ENCODE results near the gene RBM12. TPM values are rescaled to one million over a fixed set of nuclear protein-coding genes. Genes with fewer than 3 reads are reported as not detected.
A peak's percentile ranks its signal among the peaks of the same experiment; 100 is the strongest.

RBM12 gene
- total RNA-seq, 4 donors from 2014 or later = 31.4 to 43.2 (median 33.9) TPM

- DNase-seq (ENCODE audit: low spot score) (no peak), ATAC-seq (ENCODE audit: low FRiP score) (no peak)
- TF ChIP-seq CTCF (IDR thresholded peaks at IDR 0.05) = no peak
These were observed 37.6 kb downstream of the RBM12 start for GRCh38 chr20:35627121-35627520.

- TF ChIP-seq CTCF (IDR thresholded peaks at IDR 0.05) = no peak
- no peak for DNase-seq (ENCODE audit: low spot score)
These were observed 38.2 kb downstream of the RBM12 start for GRCh38 chr20:35626386-35627001.

GRCh38 chr20:35625584-35626385 lies 38.9 kb downstream of the RBM12 start:
- no peak for ATAC-seq (ENCODE audit: low FRiP score)
- TF ChIP-seq CTCF (IDR thresholded peaks at IDR 0.05) = no peak
- no peak for DNase-seq (ENCODE audit: low spot score)

More at GRCh38 chr20:35626386-35627001, 38.2 kb downstream of the RBM12 start:
- ATAC-seq (ENCODE audit: low FRiP score) = no peak

GRCh38 chr20:35621560-35621946 lies 43.1 kb downstream of the RBM12 start:
- ATAC-seq (ENCODE audit: low FRiP score) (no peak), DNase-seq (ENCODE audit: low spot score) (no peak)
- no peak for TF ChIP-seq CTCF (IDR thresholded peaks at IDR 0.05)

GRCh38 chr20:35620818-35621559 lies 43.7 kb downstream of the RBM12 start:
- no peak for ATAC-seq (ENCODE audit: low FRiP score)
- no peak for TF ChIP-seq CTCF (IDR thresholded peaks at IDR 0.05)
- no peak for DNase-seq (ENCODE audit: low spot score)

- TF ChIP-seq CTCF (IDR thresholded peaks at IDR 0.05) = no peak
These were observed 45.3 kb downstream of the RBM12 start for GRCh38 chr20:35619196-35620095.

More at GRCh38 chr20:35619196-35620095, 45.3 kb downstream of the RBM12 start:
- peak; percentile 62 for ATAC-seq (ENCODE audit: low FRiP score)
- peak; percentile 62 for DNase-seq (ENCODE audit: low spot score)

Measured in omental fat pad (tissue), 4 donors.